ENCODE measurements around the gene STK32B.
A peak's percentile ranks its signal among the peaks of the same experiment; 100 is the strongest.

STK32B gene

GRCh38 chr4:5014007-5014682 is 37.1 kb upstream of the STK32B start:
- peaks cover 1% of the 10 kb centered on the region for H3K4me1 ChIP-seq (ENCODE audit: control insufficient read depth, insufficient read depth, low read length)
- peaks cover 8% of the 10 kb centered on the region in 2 donors for H3K27me3 ChIP-seq (ENCODE audit: control insufficient read depth in 1 of 2, insufficient read depth in 2 of 2, low read length in 2 of 2)
- no peak overlapping the region for H3K27ac ChIP-seq (ENCODE audit: low read length)
- no peaks in the 10 kb centered on the region for H3K36me3 ChIP-seq (ENCODE audit: control insufficient read depth in 2 of 2, insufficient read depth in 2 of 2, low read length in 2 of 2)
- no peak overlapping the region for H3K9ac ChIP-seq (ENCODE audit: low read length in 2 of 2)
- H3K4me3 ChIP-seq (ENCODE audit: low read length in 2 of 2) = no peak overlapping the region
- no peaks in the 10 kb centered on the region for H3K9me3 ChIP-seq (ENCODE audit: control insufficient read depth in 2 of 2, low read length in 2 of 2)

- Histone ChIP-seq H3K27ac (ENCODE audit: low read length) (no peak overlapping the region), H3K27me3 (ENCODE audit: control insufficient read depth in 1 of 2, insufficient read depth in 2 of 2, low read length in 2 of 2) (peaks cover 9 to 14% of the 10 kb centered on the region in 2 donors), H3K9ac (ENCODE audit: low read length in 2 of 2) (no peak overlapping the region), H3K9me3 (ENCODE audit: control insufficient read depth in 2 of 2, low read length in 2 of 2) (peaks cover 0 to 4% of the 10 kb centered on the region in 2 donors), H3K36me3 (ENCODE audit: control insufficient read depth in 2 of 2, insufficient read depth in 2 of 2, low read length in 2 of 2) (no peaks in the 10 kb centered on the region), H3K4me3 (ENCODE audit: low read length in 2 of 2) (no peak overlapping the region), H3K4me1 (ENCODE audit: control insufficient read depth, insufficient read depth, low read length) (peaks cover 3% of the 10 kb centered on the region)
These were observed 33.2 kb upstream of the STK32B start for GRCh38 chr4:5018096-5018495.

GRCh38 chr4:5018603-5019002 is 32.7 kb upstream of the STK32B start:
- no peak overlapping the region for H3K4me3 ChIP-seq (ENCODE audit: low read length in 2 of 2)
- H3K27me3 ChIP-seq (ENCODE audit: control insufficient read depth in 1 of 2, insufficient read depth in 2 of 2, low read length in 2 of 2) = peaks cover 9 to 14% of the 10 kb centered on the region in 2 donors
- no peaks in the 10 kb centered on the region for H3K36me3 ChIP-seq (ENCODE audit: control insufficient read depth in 2 of 2, insufficient read depth in 2 of 2, low read length in 2 of 2)
- peaks cover 0 to 7% of the 10 kb centered on the region in 2 donors for H3K9me3 ChIP-seq (ENCODE audit: control insufficient read depth in 2 of 2, low read length in 2 of 2)
- no peak overlapping the region for H3K27ac ChIP-seq (ENCODE audit: low read length)
- H3K4me1 ChIP-seq (ENCODE audit: control insufficient read depth, insufficient read depth, low read length) = peaks cover 3% of the 10 kb centered on the region
- no peak overlapping the region for H3K9ac ChIP-seq (ENCODE audit: low read length in 2 of 2)

GRCh38 chr4:5019274-5019673 is 32.0 kb upstream of the STK32B start, which contains the start of gene CYTL1:
TSS of gene CYTL1 (minus strand) at chr4:5019458. CDS start at chr4:5019445, 13 bp downstream.
- no peak within 1 kb of the TSS for H3K27ac ChIP-seq (ENCODE audit: low read length)
- peaks cover 0 to 7% of the 10 kb centered on the region in 2 donors for H3K9me3 ChIP-seq (ENCODE audit: control insufficient read depth in 2 of 2, low read length in 2 of 2)
- H3K36me3 ChIP-seq (ENCODE audit: control insufficient read depth in 2 of 2, insufficient read depth in 2 of 2, low read length in 2 of 2) = no peaks in the 10 kb centered on the region
- H3K9ac ChIP-seq (ENCODE audit: low read length in 2 of 2) = no peak within 1 kb of the TSS
- H3K4me3 ChIP-seq (ENCODE audit: low read length in 2 of 2) = peak within 1 kb of the TSS in 1 of 2 donors; percentile 47
- peaks cover 3% of the 10 kb centered on the region for H3K4me1 ChIP-seq (ENCODE audit: control insufficient read depth, insufficient read depth, low read length)
- peaks cover 9 to 14% of the 10 kb centered on the region in 2 donors for H3K27me3 ChIP-seq (ENCODE audit: control insufficient read depth in 1 of 2, insufficient read depth in 2 of 2, low read length in 2 of 2)

GRCh38 chr4:5019796-5020195 is 31.5 kb upstream of the STK32B start:
- peaks cover 3% of the 10 kb centered on the region for H3K4me1 ChIP-seq (ENCODE audit: control insufficient read depth, insufficient read depth, low read length)
- no peak overlapping the region for H3K4me3 ChIP-seq (ENCODE audit: low read length in 2 of 2)
- no peak overlapping the region for H3K27ac ChIP-seq (ENCODE audit: low read length)
- H3K27me3 ChIP-seq (ENCODE audit: control insufficient read depth in 1 of 2, insufficient read depth in 2 of 2, low read length in 2 of 2) = peaks cover 9 to 14% of the 10 kb centered on the region in 2 donors
- H3K9me3 ChIP-seq (ENCODE audit: control insufficient read depth in 2 of 2, low read length in 2 of 2) = peaks cover 0 to 7% of the 10 kb centered on the region in 2 donors
- no peaks in the 10 kb centered on the region for H3K36me3 ChIP-seq (ENCODE audit: control insufficient read depth in 2 of 2, insufficient read depth in 2 of 2, low read length in 2 of 2)
- no peak overlapping the region for H3K9ac ChIP-seq (ENCODE audit: low read length in 2 of 2)

GRCh38 chr4:5020341-5020740 is 30.9 kb upstream of the STK32B start:
- no peaks in the 10 kb centered on the region for H3K36me3 ChIP-seq (ENCODE audit: control insufficient read depth in 2 of 2, insufficient read depth in 2 of 2, low read length in 2 of 2)
- no peak overlapping the region for H3K4me3 ChIP-seq (ENCODE audit: low read length in 2 of 2)
- peaks cover 3% of the 10 kb centered on the region for H3K4me1 ChIP-seq (ENCODE audit: control insufficient read depth, insufficient read depth, low read length)
- no peak overlapping the region for H3K9ac ChIP-seq (ENCODE audit: low read length in 2 of 2)
- H3K27ac ChIP-seq (ENCODE audit: low read length) = no peak overlapping the region
- H3K9me3 ChIP-seq (ENCODE audit: control insufficient read depth in 2 of 2, low read length in 2 of 2) = peaks cover 0 to 7% of the 10 kb centered on the region in 2 donors
- H3K27me3 ChIP-seq (ENCODE audit: control insufficient read depth in 1 of 2, insufficient read depth in 2 of 2, low read length in 2 of 2) = peaks cover 9 to 14% of the 10 kb centered on the region in 2 donors

- no peak overlapping the region for H3K9ac ChIP-seq (ENCODE audit: low read length in 2 of 2)
- peaks cover 3% of the 10 kb centered on the region for H3K4me1 ChIP-seq (ENCODE audit: control insufficient read depth, insufficient read depth, low read length)
- H3K36me3 ChIP-seq (ENCODE audit: control insufficient read depth in 2 of 2, insufficient read depth in 2 of 2, low read length in 2 of 2) = no peaks in the 10 kb centered on the region
- H3K27ac ChIP-seq (ENCODE audit: low read length) = no peak overlapping the region
- peaks cover 9 to 10% of the 10 kb centered on the region in 2 donors for H3K27me3 ChIP-seq (ENCODE audit: control insufficient read depth in 1 of 2, insufficient read depth in 2 of 2, low read length in 2 of 2)
- peaks cover 0 to 7% of the 10 kb centered on the region in 2 donors for H3K9me3 ChIP-seq (ENCODE audit: control insufficient read depth in 2 of 2, low read length in 2 of 2)
- H3K4me3 ChIP-seq (ENCODE audit: low read length in 2 of 2) = no peak overlapping the region
These were observed 29.7 kb upstream of the STK32B start for GRCh38 chr4:5021546-5021945.

- no peak overlapping the region for H3K9ac ChIP-seq (ENCODE audit: low read length in 2 of 2)
- H3K36me3 ChIP-seq (ENCODE audit: control insufficient read depth in 2 of 2, insufficient read depth in 2 of 2, low read length in 2 of 2) = no peaks in the 10 kb centered on the region
- H3K4me1 ChIP-seq (ENCODE audit: control insufficient read depth, insufficient read depth, low read length) = no peaks in the 10 kb centered on the region
- H3K4me3 ChIP-seq (ENCODE audit: low read length in 2 of 2) = no peak overlapping the region
- H3K27ac ChIP-seq (ENCODE audit: low read length) = no peak overlapping the region
- H3K27me3 ChIP-seq (ENCODE audit: control insufficient read depth in 1 of 2, insufficient read depth in 2 of 2, low read length in 2 of 2) = peaks cover 0 to under 1% of the 10 kb centered on the region in 2 donors
- H3K9me3 ChIP-seq (ENCODE audit: control insufficient read depth in 2 of 2, low read length in 2 of 2) = peaks cover 0 to 7% of the 10 kb centered on the region in 2 donors
These were observed 26.6 kb upstream of the STK32B start for GRCh38 chr4:5024673-5025072.

GRCh38 chr4:5026371-5026770 is 24.9 kb upstream of the STK32B start:
- Histone ChIP-seq H3K4me3 (ENCODE audit: low read length in 2 of 2) (no peak overlapping the region), H3K27me3 (ENCODE audit: control insufficient read depth in 1 of 2, insufficient read depth in 2 of 2, low read length in 2 of 2) (no peaks in the 10 kb centered on the region), H3K36me3 (ENCODE audit: control insufficient read depth in 2 of 2, insufficient read depth in 2 of 2, low read length in 2 of 2) (no peaks in the 10 kb centered on the region), H3K27ac (ENCODE audit: low read length) (no peak overlapping the region), H3K9me3 (ENCODE audit: control insufficient read depth in 2 of 2, low read length in 2 of 2) (peaks cover 0 to 7% of the 10 kb centered on the region in 2 donors), H3K4me1 (ENCODE audit: control insufficient read depth, insufficient read depth, low read length) (no peaks in the 10 kb centered on the region), H3K9ac (ENCODE audit: low read length in 2 of 2) (no peak overlapping the region)

GRCh38 chr4:5027346-5027745 is 23.9 kb upstream of the STK32B start:
- Histone ChIP-seq H3K4me3 (ENCODE audit: low read length in 2 of 2) (no peak overlapping the region), H3K27me3 (ENCODE audit: control insufficient read depth in 1 of 2, insufficient read depth in 2 of 2, low read length in 2 of 2) (no peaks in the 10 kb centered on the region), H3K4me1 (ENCODE audit: control insufficient read depth, insufficient read depth, low read length) (no peaks in the 10 kb centered on the region), H3K27ac (ENCODE audit: low read length) (no peak overlapping the region), H3K36me3 (ENCODE audit: control insufficient read depth in 2 of 2, insufficient read depth in 2 of 2, low read length in 2 of 2) (no peaks in the 10 kb centered on the region), H3K9me3 (ENCODE audit: control insufficient read depth in 2 of 2, low read length in 2 of 2) (peaks cover 0 to 7% of the 10 kb centered on the region in 2 donors), H3K9ac (ENCODE audit: low read length in 2 of 2) (no peak overlapping the region)

GRCh38 chr4:5028480-5028879 is 22.8 kb upstream of the STK32B start:
- H3K27me3 ChIP-seq (ENCODE audit: control insufficient read depth in 1 of 2, insufficient read depth in 2 of 2, low read length in 2 of 2) = no peaks in the 10 kb centered on the region
- H3K36me3 ChIP-seq (ENCODE audit: control insufficient read depth in 2 of 2, insufficient read depth in 2 of 2, low read length in 2 of 2) = no peaks in the 10 kb centered on the region
- H3K4me3 ChIP-seq (ENCODE audit: low read length in 2 of 2) = no peak overlapping the region
- no peak overlapping the region for H3K27ac ChIP-seq (ENCODE audit: low read length)
- H3K4me1 ChIP-seq (ENCODE audit: control insufficient read depth, insufficient read depth, low read length) = peaks cover 4% of the 10 kb centered on the region
- no peak overlapping the region for H3K9ac ChIP-seq (ENCODE audit: low read length in 2 of 2)
- no peaks in the 10 kb centered on the region for H3K9me3 ChIP-seq (ENCODE audit: control insufficient read depth in 2 of 2, low read length in 2 of 2)

All from stomach smooth muscle (tissue), 2 donors.